ENCODE measurements around the gene PLEKHD1.
"Not testable (repeated sequence)": the region's sequence is repeated elsewhere in the genome, so short reads cannot be mapped to it uniquely, and the experiment has no call there.

PLEKHD1 gene

GRCh38 chr14:69484444-69485314 is at the start of gene PLEKHD1:
PLEKHD1 (plus strand) TSS chr14:69484728; CDS start chr14:69484966, 238 bp downstream.
- peak; percentile 75 for DNase-seq (ENCODE audit: low spot score)

GRCh38 chr14:69439521-69440270 is 44.8 kb upstream of the PLEKHD1 start:
- no peak for DNase-seq (ENCODE audit: low spot score)

GRCh38 chr14:69441948-69442347 is 42.6 kb upstream of the PLEKHD1 start:
- no peak for DNase-seq (ENCODE audit: low spot score)

GRCh38 chr14:69443296-69443805 is 41.2 kb upstream of the PLEKHD1 start:
- DNase-seq (ENCODE audit: low spot score) = no peak

- no peak for DNase-seq (ENCODE audit: low spot score)
Measured at GRCh38 chr14:69449216-69449615, 35.3 kb upstream of the PLEKHD1 start.

- no peak for DNase-seq (ENCODE audit: low spot score)
Measured at GRCh38 chr14:69451941-69452340, 32.6 kb upstream of the PLEKHD1 start.

- no peak for DNase-seq (ENCODE audit: low spot score)
Measured at GRCh38 chr14:69458350-69458749, 26.2 kb upstream of the PLEKHD1 start.

GRCh38 chr14:69459122-69459521 is 25.4 kb upstream of the PLEKHD1 start:
- DNase-seq (ENCODE audit: low spot score) = no peak

GRCh38 chr14:69460093-69460701 is 24.3 kb upstream of the PLEKHD1 start:
- peak; percentile 82 for DNase-seq (ENCODE audit: low spot score)

GRCh38 chr14:69464379-69464778 is 20.1 kb upstream of the PLEKHD1 start:
- no peak for DNase-seq (ENCODE audit: low spot score)

GRCh38 chr14:69464829-69465228 is 19.7 kb upstream of the PLEKHD1 start:
- DNase-seq (ENCODE audit: low spot score) = no peak

GRCh38 chr14:69468949-69469348 is 15.6 kb upstream of the PLEKHD1 start:
- no peak for DNase-seq (ENCODE audit: low spot score)

- DNase-seq (ENCODE audit: low spot score) = no peak
Measured at GRCh38 chr14:69471436-69471835, 13.1 kb upstream of the PLEKHD1 start.

- DNase-seq (ENCODE audit: low spot score) = no peak
Measured at GRCh38 chr14:69471916-69472315, 12.6 kb upstream of the PLEKHD1 start.

- no peak for DNase-seq (ENCODE audit: low spot score)
Measured at GRCh38 chr14:69473260-69473659, 11.3 kb upstream of the PLEKHD1 start.

- DNase-seq (ENCODE audit: low spot score) = no peak
Measured at GRCh38 chr14:69473946-69474345, 10.6 kb upstream of the PLEKHD1 start.

GRCh38 chr14:69475194-69475818 is 9.2 kb upstream of the PLEKHD1 start:
- peak; percentile 31 for DNase-seq (ENCODE audit: low spot score)

GRCh38 chr14:69476824-69477450 is 7.6 kb upstream of the PLEKHD1 start:
- not testable (repeated sequence) for DNase-seq (ENCODE audit: low spot score)

GRCh38 chr14:69478055-69478454 is 6.5 kb upstream of the PLEKHD1 start:
- DNase-seq (ENCODE audit: low spot score) = not testable (repeated sequence)

- DNase-seq (ENCODE audit: low spot score) = no peak
Measured at GRCh38 chr14:69479696-69480095, 4.8 kb upstream of the PLEKHD1 start.

GRCh38 chr14:69480136-69480535 is 4.4 kb upstream of the PLEKHD1 start:
- no peak for DNase-seq (ENCODE audit: low spot score)
